Calu3 (cell line): ENCODE measurements around the gene VSTM1. TPM values are rescaled to one million over a fixed set of nuclear protein-coding genes. Genes with fewer than 3 reads are reported as not detected.

Experiments
- BruUV-seq: library from RNA; stranded (reverse); fragments of 400-500 nt; replicated peaks from 2 replicates; lab custom pipeline; 2021; lab: Mats Ljungman, UMichigan
- CTCF ChIA-PET: fragments of 300-600 bp; sonication (Branson Sonifier 250); formaldehyde crosslinking; loops from one replicate; lab custom pipeline; 2022; ENCODE audit warnings: antibody characterized with exemption; lab: Charles Lee
- DNase-seq: peaks from one replicate; pipeline ENCODE4 v3.0.0; 2022
- H3K27ac Mint-ChIP-seq: one replicate; pipeline ENCODE4 v1.8.0; 2022; ENCODE audit warnings: mixed read lengths; ENCODE audit not compliant: unreplicated experiment
- H3K27me3 Mint-ChIP-seq: one replicate; pipeline ENCODE4 v1.8.0; 2022; ENCODE audit warnings: mixed read lengths; ENCODE audit not compliant: unreplicated experiment
- H3K36me3 Mint-ChIP-seq: one replicate; pipeline ENCODE4 v1.8.0; 2022; ENCODE audit warnings: mild to moderate bottlenecking, moderate library complexity, mixed read lengths; ENCODE audit not compliant: insufficient read depth, unreplicated experiment
- H3K4me1 Mint-ChIP-seq: one replicate; pipeline ENCODE4 v1.8.0; 2022; ENCODE audit warnings: mild to moderate bottlenecking, low read depth, mixed read lengths; ENCODE audit not compliant: unreplicated experiment
- H3K4me3 Mint-ChIP-seq: one replicate; pipeline ENCODE4 v1.8.0; 2022; ENCODE audit warnings: mild to moderate bottlenecking, low read depth, moderate library complexity, mixed read lengths; ENCODE audit not compliant: unreplicated experiment
- H3K9me3 Mint-ChIP-seq: one replicate; pipeline ENCODE4 v1.8.0; 2022; ENCODE audit warnings: low read depth, mixed read lengths; ENCODE audit not compliant: unreplicated experiment
- CTCF ChIP-seq: fragments of 200-600 bp; IDR thresholded peaks from one replicate; pipeline ENCODE4 v1.8.0; 2022; ENCODE audit warnings: antibody characterized with exemption; ENCODE audit not compliant: unreplicated experiment
- intact Hi-C: fragments of 100-400 bp; cut with micrococcal nuclease; formaldehyde crosslinking; loops from one replicate; pipeline ENCODE4 v1.10.0; 2022; ENCODE audit not compliant: unreplicated experiment
- total RNA-seq: library from RNA; stranded (reverse); gene quantifications from 2 replicates; pipeline ENCODE4 v1.2.3, GENCODE V29; 2022

VSTM1 gene
- total RNA-seq, 1 experiment from 2014 or later, result not detected

GRCh38 chr19:54077334-54077733, 13.6 kb upstream of the VSTM1 start:
- H3K4me3 Mint-ChIP-seq, result no peak overlapping the region
- DNase-seq, result no peak
- no peaks in the 10 kb centered on the region for H3K27me3 Mint-ChIP-seq
- no peak for TF ChIP-seq CTCF
- CTCF ChIA-PET, result interaction anchor here (0.7 kb wide), 1 partner anchor 22 kb away, joined by 6 read pairs; no protein-coding TSS in a partner anchor
- peaks cover 7% of the 10 kb centered on the region for H3K9me3 Mint-ChIP-seq
- intact Hi-C loops, result no loop called here
- no TSS peak for BruUV-seq
- H3K27ac Mint-ChIP-seq, result no peak overlapping the region
- H3K36me3 Mint-ChIP-seq, result no peaks in the 10 kb centered on the region
- H3K4me1 Mint-ChIP-seq, result no peaks in the 10 kb centered on the region

- no peak for TF ChIP-seq CTCF
- BruUV-seq, result no TSS peak
- Mint-ChIP-seq H3K27ac (no peak overlapping the region), H3K9me3 (peaks cover 2% of the 10 kb centered on the region), H3K4me1 (no peaks in the 10 kb centered on the region), H3K27me3 (no peaks in the 10 kb centered on the region), H3K4me3 (no peak overlapping the region), H3K36me3 (peaks cover 5% of the 10 kb centered on the region)
- intact Hi-C loops, result no loop called here
- DNase-seq, result no peak
- CTCF ChIA-PET, result no interaction called here
These were observed 11.2 kb upstream of the VSTM1 start for GRCh38 chr19:54074851-54075250.

GRCh38 chr19:54073829-54074228, 10.1 kb upstream of the VSTM1 start:
- H3K4me1 Mint-ChIP-seq, result no peaks in the 10 kb centered on the region
- no peak overlapping the region for H3K4me3 Mint-ChIP-seq
- no peak for DNase-seq
- BruUV-seq, result no TSS peak
- H3K9me3 Mint-ChIP-seq, result peaks cover 4% of the 10 kb centered on the region
- intact Hi-C loops, result no loop called here
- CTCF ChIA-PET, result no interaction called here
- H3K27me3 Mint-ChIP-seq, result no peaks in the 10 kb centered on the region
- TF ChIP-seq CTCF, result no peak
- no peak overlapping the region for H3K27ac Mint-ChIP-seq
- peaks cover 5% of the 10 kb centered on the region for H3K36me3 Mint-ChIP-seq

- no peak for TF ChIP-seq CTCF
- DNase-seq, result no peak
- CTCF ChIA-PET, result no interaction called here
- Mint-ChIP-seq H3K27ac (no peak overlapping the region), H3K4me3 (no peak overlapping the region), H3K36me3 (peaks cover 5% of the 10 kb centered on the region), H3K9me3 (peaks cover 4% of the 10 kb centered on the region), H3K4me1 (no peaks in the 10 kb centered on the region), H3K27me3 (peaks cover 15% of the 10 kb centered on the region)
- BruUV-seq, result no TSS peak
- intact Hi-C loops, result no loop called here
These were observed 5.8 kb upstream of the VSTM1 start for GRCh38 chr19:54069470-54069869.
